Glomerular visceral epithelial cell (primary cell): ENCODE data around the gene CCDC15.
"Not testable (repeated sequence)": the region's sequence is repeated elsewhere in the genome, so short reads cannot be mapped to it uniquely, and the experiment has no call there.

Source experiments
- DNase-seq: peaks from one replicate; pipeline ENCODE4 v3.0.0-alpha.2; 2016; ENCODE audit errors: extremely low spot score

The CCDC15 gene

GRCh38 chr11:124942466-124943253 lies 11.3 kb upstream of the CCDC15 start:
- no peak for DNase-seq

- DNase-seq: no peak
Measured at GRCh38 chr11:124943254-124943616, 10.8 kb upstream of the CCDC15 start.

- DNase-seq: no peak
Measured at GRCh38 chr11:124943741-124944140, 10.3 kb upstream of the CCDC15 start.

GRCh38 chr11:124944565-124944964 lies 9.4 kb upstream of the CCDC15 start:
- no peak for DNase-seq

GRCh38 chr11:124945826-124946225 lies 8.2 kb upstream of the CCDC15 start:
- no peak for DNase-seq

GRCh38 chr11:124946735-124947141 lies 7.3 kb upstream of the CCDC15 start:
- DNase-seq: no peak

GRCh38 chr11:124950601-124951330 lies 3.2 kb upstream of the CCDC15 start:
- no peak for DNase-seq

- DNase-seq: no peak
Measured at GRCh38 chr11:124951341-124951740, 2.7 kb upstream of the CCDC15 start.

- DNase-seq: no peak
Measured at GRCh38 chr11:124954590-124954955, 571 bp downstream of the CCDC15 start.

GRCh38 chr11:124955035-124955434 lies 1.0 kb downstream of the CCDC15 start:
- no peak for DNase-seq

- DNase-seq: peak; percentile 67
Measured at GRCh38 chr11:124961972-124962609, 8.1 kb downstream of the CCDC15 start.

- DNase-seq: not testable (repeated sequence)
Measured at GRCh38 chr11:124968197-124968596, 14.2 kb downstream of the CCDC15 start.

- no peak for DNase-seq
Measured at GRCh38 chr11:124970925-124971324, 16.9 kb downstream of the CCDC15 start.

GRCh38 chr11:124971810-124972209 lies 17.8 kb downstream of the CCDC15 start:
- DNase-seq: no peak

- DNase-seq: no peak
Measured at GRCh38 chr11:124976531-124976930, 22.5 kb downstream of the CCDC15 start.

- no peak for DNase-seq
Measured at GRCh38 chr11:124977006-124977405, 23.0 kb downstream of the CCDC15 start.

- no peak for DNase-seq
Measured at GRCh38 chr11:124978316-124978715, 24.3 kb downstream of the CCDC15 start.

GRCh38 chr11:124982043-124982442 lies 28.0 kb downstream of the CCDC15 start:
- no peak for DNase-seq

- no peak for DNase-seq
Measured at GRCh38 chr11:124983674-124984511, 29.9 kb downstream of the CCDC15 start.

- DNase-seq: no peak
Measured at GRCh38 chr11:124984512-124984854, 30.5 kb downstream of the CCDC15 start.

- no peak for DNase-seq
Measured at GRCh38 chr11:124987096-124987495, 33.1 kb downstream of the CCDC15 start.

GRCh38 chr11:124988063-124988462 lies 34.1 kb downstream of the CCDC15 start:
- no peak for DNase-seq
